Adrenal gland (tissue), 5 donors: Measurements from ENCODE around the gene RAMP3.
A peak's percentile ranks its signal among the peaks of the same experiment; 100 is the strongest.

ENCODE experiments used
- POLR2A ChIP-seq, 2 donors: fragments of 450-650 bp; IDR thresholded peaks; one replicate each; pipeline ENCODE4 v1.6.1; 2017; ENCODE audit warnings: antibody characterized with exemption in 2 of 2, mild to moderate bottlenecking in 2 of 2, moderate library complexity in 1 of 2
- TF ChIP-seq, protein P1 (sequence below), 6 experiments: fragments of 450-650 bp in 4 of 6; fragments of 200-600 bp in 2 of 6; sonication (generic) in 1 of 6; IDR thresholded peaks; 1 replicate in 5 of 6; 2 replicates in 1 of 6; pipeline versions ENCODE4 v1.5.1 to v1.8.0; 2016 to 2021; ENCODE audit warnings: antibody characterized with exemption in 6 of 6, mild to moderate bottlenecking in 2 of 6, moderate library complexity in 1 of 6
- donor health status: DM: no; HTN: no; CAD: no.

DNA sequence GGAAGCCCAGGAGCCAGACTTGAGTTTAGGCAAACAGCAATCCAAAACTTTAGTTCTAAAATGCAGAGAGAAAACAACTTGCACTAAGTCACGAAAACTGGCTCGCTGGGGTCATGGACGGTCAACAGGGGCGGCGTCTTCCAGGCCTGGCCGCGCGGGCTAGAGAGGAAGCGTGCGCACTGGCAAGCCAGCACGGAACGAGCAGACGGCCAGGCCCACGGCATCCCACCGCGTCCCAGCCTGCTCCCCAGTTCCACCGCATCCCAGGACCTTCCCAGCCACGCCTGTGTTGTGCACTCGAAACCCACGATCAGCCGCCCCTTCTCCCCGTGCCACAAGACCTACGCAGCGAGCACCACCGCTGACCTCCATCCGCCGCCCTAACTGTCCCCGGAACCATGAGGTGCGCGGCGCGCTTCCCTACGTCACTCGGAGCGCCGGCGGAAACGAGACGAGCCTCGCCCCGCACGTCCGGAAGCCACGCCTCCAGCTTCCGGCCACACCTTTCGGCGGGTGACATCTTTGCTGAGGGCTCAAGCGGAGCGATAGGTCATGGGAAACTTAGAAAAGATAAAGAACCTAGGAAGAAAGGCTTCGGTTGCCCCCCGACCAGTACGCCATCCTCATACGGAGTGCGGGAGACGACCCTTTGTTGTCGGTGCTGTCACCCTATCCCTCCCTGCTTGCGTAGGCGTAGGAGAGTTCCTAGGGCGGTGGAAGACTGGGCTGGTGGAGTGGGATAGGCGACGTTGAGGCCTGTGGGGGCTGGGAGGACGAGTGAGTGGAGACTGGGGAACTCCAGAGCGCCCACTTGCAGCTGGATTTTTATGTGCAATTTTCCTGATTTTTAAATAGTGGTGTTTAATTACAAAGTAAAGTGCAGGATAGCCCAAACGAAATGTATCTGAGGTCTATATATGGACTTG, 46.0 kb upstream of the RAMP3 start, which contains the start of gene TBRG4:
- TF ChIP-seq, protein P1, sequence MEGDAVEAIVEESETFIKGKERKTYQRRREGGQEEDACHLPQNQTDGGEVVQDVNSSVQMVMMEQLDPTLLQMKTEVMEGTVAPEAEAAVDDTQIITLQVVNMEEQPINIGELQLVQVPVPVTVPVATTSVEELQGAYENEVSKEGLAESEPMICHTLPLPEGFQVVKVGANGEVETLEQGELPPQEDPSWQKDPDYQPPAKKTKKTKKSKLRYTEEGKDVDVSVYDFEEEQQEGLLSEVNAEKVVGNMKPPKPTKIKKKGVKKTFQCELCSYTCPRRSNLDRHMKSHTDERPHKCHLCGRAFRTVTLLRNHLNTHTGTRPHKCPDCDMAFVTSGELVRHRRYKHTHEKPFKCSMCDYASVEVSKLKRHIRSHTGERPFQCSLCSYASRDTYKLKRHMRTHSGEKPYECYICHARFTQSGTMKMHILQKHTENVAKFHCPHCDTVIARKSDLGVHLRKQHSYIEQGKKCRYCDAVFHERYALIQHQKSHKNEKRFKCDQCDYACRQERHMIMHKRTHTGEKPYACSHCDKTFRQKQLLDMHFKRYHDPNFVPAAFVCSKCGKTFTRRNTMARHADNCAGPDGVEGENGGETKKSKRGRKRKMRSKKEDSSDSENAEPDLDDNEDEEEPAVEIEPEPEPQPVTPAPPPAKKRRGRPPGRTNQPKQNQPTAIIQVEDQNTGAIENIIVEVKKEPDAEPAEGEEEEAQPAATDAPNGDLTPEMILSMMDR (IDR thresholded peaks at IDR 0.05), result peak in 5 of 6 experiments; percentile 24 to 56 (median 38)
- TF ChIP-seq POLR2A (IDR thresholded peaks at IDR 0.05), result peak; percentile 90
